Epithelial cell of proximal tubule (primary cell): ENCODE data around the gene CPSF2. TPM values are rescaled to one million over a fixed set of nuclear protein-coding genes. Genes with fewer than 3 reads are reported as not detected.

ENCODE experiments used
- DNase-seq: peaks from one replicate; pipeline ENCODE4 v3.0.0-alpha.2; 2011; ENCODE audit warnings: low read depth
- H3K4me3 ChIP-seq: 2 replicates; pipeline ENCODE4 v1.5.1; 2011; ENCODE audit warnings: low read depth, mild to moderate bottlenecking, low read length
- total RNA-seq: library from RNA; depleted of rRNA; stranded (reverse); fragments of >200 nt; gene quantifications from 2 replicates; pipeline ENCODE4 v1.2.3, GENCODE V29; 2015
- TF ChIP-seq, protein P1 (sequence below): conservative IDR thresholded peaks from 2 replicates; pipeline ENCODE4 v1.5.1; 2012; ENCODE audit warnings: low read depth, mild to moderate bottlenecking, low read length

The CPSF2 gene
- 35.5 and 35.6 TPM in 2 replicates for total RNA-seq

GRCh38 chr14:92121670-92122350 lies at the start of gene CPSF2, which contains the start of gene NDUFB1:
TSS of gene CPSF2 (plus strand) at chr14:92121969. CDS start at chr14:92130985, 9,016 bp downstream.
TSS of gene NDUFB1 (minus strand) at chr14:92121706. CDS start at chr14:92117637, 4,069 bp downstream.
- TF ChIP-seq, protein P1, sequence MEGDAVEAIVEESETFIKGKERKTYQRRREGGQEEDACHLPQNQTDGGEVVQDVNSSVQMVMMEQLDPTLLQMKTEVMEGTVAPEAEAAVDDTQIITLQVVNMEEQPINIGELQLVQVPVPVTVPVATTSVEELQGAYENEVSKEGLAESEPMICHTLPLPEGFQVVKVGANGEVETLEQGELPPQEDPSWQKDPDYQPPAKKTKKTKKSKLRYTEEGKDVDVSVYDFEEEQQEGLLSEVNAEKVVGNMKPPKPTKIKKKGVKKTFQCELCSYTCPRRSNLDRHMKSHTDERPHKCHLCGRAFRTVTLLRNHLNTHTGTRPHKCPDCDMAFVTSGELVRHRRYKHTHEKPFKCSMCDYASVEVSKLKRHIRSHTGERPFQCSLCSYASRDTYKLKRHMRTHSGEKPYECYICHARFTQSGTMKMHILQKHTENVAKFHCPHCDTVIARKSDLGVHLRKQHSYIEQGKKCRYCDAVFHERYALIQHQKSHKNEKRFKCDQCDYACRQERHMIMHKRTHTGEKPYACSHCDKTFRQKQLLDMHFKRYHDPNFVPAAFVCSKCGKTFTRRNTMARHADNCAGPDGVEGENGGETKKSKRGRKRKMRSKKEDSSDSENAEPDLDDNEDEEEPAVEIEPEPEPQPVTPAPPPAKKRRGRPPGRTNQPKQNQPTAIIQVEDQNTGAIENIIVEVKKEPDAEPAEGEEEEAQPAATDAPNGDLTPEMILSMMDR = no peak
- peak within 1 kb of the TSS; percentile 96 for H3K4me3 ChIP-seq
- DNase-seq = no peak

DNA sequence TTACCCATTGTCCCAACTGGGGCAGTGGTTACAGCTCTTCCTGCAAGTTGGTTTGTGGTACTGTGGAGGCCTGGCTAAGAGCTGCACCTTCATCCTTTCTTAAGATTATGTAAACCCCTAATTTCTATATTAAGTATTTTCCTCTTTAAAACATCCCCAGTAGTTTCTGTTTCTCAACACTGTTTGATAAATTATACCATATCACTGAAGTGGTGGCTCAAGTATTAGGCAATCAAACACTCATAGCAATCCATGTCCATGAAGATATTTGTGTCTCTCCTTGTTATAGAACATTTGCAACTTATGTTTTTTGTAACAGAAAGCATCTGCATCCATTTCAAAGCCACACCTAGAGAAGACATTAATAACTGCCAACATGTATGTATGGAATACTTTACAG lies 47.2 kb upstream of the CPSF2 start:
- no peak overlapping the region for H3K4me3 ChIP-seq
- TF ChIP-seq, protein P1 = no peak
- no peak for DNase-seq

GRCh38 chr14:92088494-92088893 lies 33.3 kb upstream of the CPSF2 start:
- DNase-seq = no peak
- no peak overlapping the region for H3K4me3 ChIP-seq
- TF ChIP-seq, protein P1 = no peak

GRCh38 chr14:92093320-92093719 lies 28.4 kb upstream of the CPSF2 start:
- no peak overlapping the region for H3K4me3 ChIP-seq
- DNase-seq = no peak
- TF ChIP-seq, protein P1 = peak; percentile 8

- no peak overlapping the region for H3K4me3 ChIP-seq
- TF ChIP-seq, protein P1 = no peak
- no peak for DNase-seq
Measured at GRCh38 chr14:92099802-92100201, 22.0 kb upstream of the CPSF2 start.

- H3K4me3 ChIP-seq = no peak overlapping the region
- no peak for DNase-seq
- TF ChIP-seq, protein P1 = no peak
Measured at GRCh38 chr14:92103363-92103989, 18.3 kb upstream of the CPSF2 start.
